Smooth muscle cell (in vitro differentiated cells): ENCODE data around the gene SGMS1. TPM values are rescaled to one million over a fixed set of nuclear protein-coding genes. Genes with fewer than 3 reads are reported as not detected.

Source experiments
- DNase-seq: peaks from one replicate; lab custom pipeline; 2025; ENCODE audit not compliant: unreplicated experiment; lab: John Stamatoyannopoulos, UW
- H2AFZ ChIP-seq: fragments of 200-600 bp; sonication (generic); 2 replicates; pipeline ENCODE4 v1.6.0; 2016; ENCODE audit warnings: antibody characterized with exemption, low read depth, mild to moderate bottlenecking
- H3F3A ChIP-seq: fragments of 200-600 bp; sonication (generic); 2 replicates; pipeline ENCODE4 v1.6.0; 2017; ENCODE audit warnings: antibody characterized with exemption, low read depth
- H3K27ac ChIP-seq: fragments of 200-600 bp; sonication (generic); 2 replicates; pipeline ENCODE4 v1.5.1; 2016; ENCODE audit warnings: low read depth, mild to moderate bottlenecking
- H3K27me3 ChIP-seq: fragments of 200-600 bp; sonication (generic); 2 replicates; pipeline ENCODE4 v1.6.1; 2016; ENCODE audit warnings: low read depth, mild to moderate bottlenecking
- H3K36me3 ChIP-seq: fragments of 200-600 bp; sonication (generic); 2 replicates; pipeline ENCODE4 v1.5.1; 2016; ENCODE audit warnings: low read depth
- H3K4me1 ChIP-seq: fragments of 200-600 bp; sonication (generic); 2 replicates; pipeline ENCODE4 v1.5.1; 2016; ENCODE audit warnings: low read depth
- H3K4me2 ChIP-seq: fragments of 200-600 bp; sonication (generic); 2 replicates; pipeline ENCODE4 v1.6.0; 2016; ENCODE audit warnings: mild to moderate bottlenecking
- H3K4me3 ChIP-seq: fragments of 200-600 bp; sonication (generic); 2 replicates; pipeline ENCODE4 v1.5.1; 2016; ENCODE audit warnings: mild to moderate bottlenecking
- H3K79me2 ChIP-seq: fragments of 200-600 bp; sonication (generic); 2 replicates; pipeline ENCODE4 v1.6.0; 2016; ENCODE audit warnings: low read depth, mild to moderate bottlenecking
- H3K9ac ChIP-seq: fragments of 200-600 bp; sonication (generic); 2 replicates; pipeline ENCODE4 v1.6.0; 2016; ENCODE audit warnings: low read depth
- H3K9me3 ChIP-seq: fragments of 200-600 bp; sonication (generic); replicated peaks from 2 replicates; pipeline ENCODE4 v1.5.1; 2016; ENCODE audit warnings: low read depth
- H4K20me1 ChIP-seq: fragments of 200-600 bp; sonication (generic); 2 replicates; pipeline ENCODE4 v1.6.0; 2016; ENCODE audit warnings: low read depth
- CTCF ChIP-seq: fragments of 200-600 bp; sonication (generic); IDR thresholded peaks from 2 replicates; pipeline ENCODE4 v1.5.1; 2017; ENCODE audit warnings: borderline replicate concordance, mild to moderate bottlenecking, antibody characterized with exemption; ENCODE audit not compliant: insufficient read depth, poor library complexity, severe bottlenecking
- WGBS: methylation state at CpG from one replicate; pipeline ENCODE4 v1.1.7; 2016; ENCODE audit warnings: low lambda C conversion rate; 5-methylcytosine and 5-hydroxymethylcytosine counted together
- polyA plus RNA-seq: library from polyadenylated mRNA; unstranded; fragments of >200 nt; fragmentation: Nextera tagmentation; extraction: Ambion mirVana; gene quantifications from 2 replicates; pipeline ENCODE4 v1.2.1, GENCODE V29; 2016
- total RNA-seq: library from RNA; depleted of rRNA; stranded (reverse); fragments of >200 nt; gene quantifications from 2 replicates; pipeline ENCODE4 v1.2.3, GENCODE V29; 2014

The SGMS1 gene
- total and polyA plus RNA-seq, 2 experiments from 2014 or later: 4.0 to 14.3 TPM

GRCh38 chr10:50579491-50580261, 44.1 kb downstream of the SGMS1 start:
- no peak overlapping the region for H3K27ac ChIP-seq
- no peaks in the 10 kb centered on the region for H3K27me3 ChIP-seq
- TF ChIP-seq CTCF: no peak
- H3K36me3 ChIP-seq: no peaks in the 10 kb centered on the region
- DNase-seq: no peak
- peak overlapping the region; percentile 25 for H3K4me2 ChIP-seq
- no peaks in the 10 kb centered on the region for H3K79me2 ChIP-seq
- 78% methylated on average over 4 of the region's 4 CpGs for WGBS
- H2AFZ ChIP-seq: no peak overlapping the region
- peaks cover 4% of the 10 kb centered on the region for H3F3A ChIP-seq
- H3K4me1 ChIP-seq: peaks cover 7% of the 10 kb centered on the region
- no peak overlapping the region for H3K4me3 ChIP-seq
- H4K20me1 ChIP-seq: peaks cover 29% of the 10 kb centered on the region
- H3K9ac ChIP-seq: no peak overlapping the region
- H3K9me3 ChIP-seq: no peaks in the 10 kb centered on the region

GRCh38 chr10:50578949-50579348, 44.8 kb downstream of the SGMS1 start:
- Histone ChIP-seq H3K27ac (no peak overlapping the region), H3F3A (peaks cover 4% of the 10 kb centered on the region), H3K4me1 (peaks cover 7% of the 10 kb centered on the region), H3K27me3 (no peaks in the 10 kb centered on the region), H3K4me3 (no peak overlapping the region), H3K79me2 (no peaks in the 10 kb centered on the region), H3K9ac (no peak overlapping the region), H2AFZ (no peak overlapping the region), H3K4me2 (no peak overlapping the region), H3K36me3 (no peaks in the 10 kb centered on the region), H3K9me3 (no peaks in the 10 kb centered on the region), H4K20me1 (peaks cover 29% of the 10 kb centered on the region)
- 99% methylated on average over 2 of the region's 2 CpGs for WGBS
- DNase-seq: no peak
- TF ChIP-seq CTCF: no peak

GRCh38 chr10:50577681-50578350, 45.9 kb downstream of the SGMS1 start:
- Histone ChIP-seq H4K20me1 (peaks cover 29% of the 10 kb centered on the region), H3K4me3 (peak overlapping the region; percentile 10), H3K9ac (no peak overlapping the region), H3K36me3 (no peaks in the 10 kb centered on the region), H3K4me1 (peaks cover 7% of the 10 kb centered on the region), H3K27ac (peak overlapping the region; percentile 4), H3F3A (peaks cover 4% of the 10 kb centered on the region), H3K9me3 (no peaks in the 10 kb centered on the region), H3K27me3 (no peaks in the 10 kb centered on the region), H3K79me2 (no peaks in the 10 kb centered on the region), H3K4me2 (peak overlapping the region; percentile 17), H2AFZ (no peak overlapping the region)
- WGBS: 13% methylated on average over 7 of the region's 7 CpGs
- TF ChIP-seq CTCF: no peak
- DNase-seq: no peak

- peaks cover 4% of the 10 kb centered on the region for H3F3A ChIP-seq
- no peaks in the 10 kb centered on the region for H3K9me3 ChIP-seq
- no peaks in the 10 kb centered on the region for H3K27me3 ChIP-seq
- H4K20me1 ChIP-seq: peaks cover 29% of the 10 kb centered on the region
- H3K4me2 ChIP-seq: peak overlapping the region; percentile 17
- no peaks in the 10 kb centered on the region for H3K79me2 ChIP-seq
- H3K36me3 ChIP-seq: no peaks in the 10 kb centered on the region
- no peak overlapping the region for H3K27ac ChIP-seq
- WGBS: 59% methylated on average over 2 of the region's 2 CpGs
- H3K4me3 ChIP-seq: no peak overlapping the region
- peaks cover 7% of the 10 kb centered on the region for H3K4me1 ChIP-seq
- H3K9ac ChIP-seq: no peak overlapping the region
- H2AFZ ChIP-seq: no peak overlapping the region
- DNase-seq: no peak
- TF ChIP-seq CTCF: no peak
Measured at GRCh38 chr10:50577010-50577409, 46.7 kb downstream of the SGMS1 start.
